Ovary (tissue), 9 donors: ENCODE measurements around the gene TULP1. TPM values are rescaled to one million over a fixed set of nuclear protein-coding genes. Genes with fewer than 3 reads are reported as not detected.
"Not testable (repeated sequence)": the region's sequence is repeated elsewhere in the genome, so short reads cannot be mapped to it uniquely, and the experiment has no call there.

Source experiments
- DNase-seq, 5 donors: peaks; one replicate each; pipeline ENCODE4 v3.0.0-alpha.2; 2019 to 2020
- H3K27ac ChIP-seq, 2 donors: fragments of 200-600 bp; one replicate each; pipeline versions ENCODE4 v1.5.1 to v1.8.0; 2019 to 2022
- H3K27me3 ChIP-seq: fragments of 200-600 bp; one replicate; pipeline ENCODE4 v1.8.0; 2022
- H3K36me3 ChIP-seq: fragments of 200-600 bp; sonication (generic); one replicate; pipeline ENCODE4 v1.5.1; 2019
- H3K4me1 ChIP-seq: one replicate; pipeline ENCODE4 v1.8.1; 2013; ENCODE audit warnings: mild to moderate bottlenecking, moderate library complexity; ENCODE audit not compliant: insufficient read depth
- H3K4me3 ChIP-seq: fragments of 200-600 bp; sonication (generic); one replicate; pipeline ENCODE4 v1.5.1; 2017
- H3K9me3 ChIP-seq, 2 donors: fragments of 200-600 bp in 1 of 2; sonication (generic) in 1 of 2; one replicate each; pipeline versions ENCODE4 v1.5.1 to v1.8.1; 2013 to 2019; ENCODE audit warnings: mild to moderate bottlenecking in 1 of 2, moderate library complexity in 1 of 2
- CTCF ChIP-seq, 3 donors: fragments of 450-650 bp in 2 of 3; fragments of 200-600 bp in 1 of 3; IDR thresholded peaks; one replicate each; pipeline versions ENCODE4 v1.5.1 to v1.8.0; 2016 to 2022; ENCODE audit warnings: antibody characterized with exemption in 3 of 3, mild to moderate bottlenecking in 1 of 3
- EP300 ChIP-seq: sonication (generic); formaldehyde crosslinking; IDR thresholded peaks from one replicate; pipeline ENCODE4 v1.6.1; 2017; ENCODE audit warnings: antibody characterized with exemption
- POLR2A ChIP-seq: fragments of 450-650 bp; IDR thresholded peaks from one replicate; pipeline ENCODE4 v1.6.1; 2017; ENCODE audit warnings: antibody characterized with exemption, mild to moderate bottlenecking, moderate library complexity
- WGBS, 3 donors: extraction: QIAGEN DNeasy Blood & Tissue Kit in 1 of 3; methylation state at CpG; one replicate each; pipeline versions ENCODE4 v1.1.5 to v1.1.7; 2013 to 2017; 5-methylcytosine and 5-hydroxymethylcytosine counted together
- intact Hi-C, 4 donors: fragments of 100-400 bp; cut with DNase I; formaldehyde crosslinking; loops; one replicate each; pipeline versions ENCODE4 v1.11.0 to v1.15.1; 2022 to 2023
- polyA plus RNA-seq, 2 donors: library from polyadenylated mRNA; stranded (reverse); fragments of 200-250 nt in 1 of 2; fragments of 350-450 nt in 1 of 2; fragmentation: Illumina TruSeq in 1 of 2; extraction: RNeasy Lipid Tissue Mini Kit (QIAGEN cat#74804) in 1 of 2; gene quantifications; one replicate each; pipeline ENCODE4 v1.2.3, GENCODE V29; 2013 to 2014
- total RNA-seq, 7 donors: library from RNA; depleted of rRNA in 2 of 7; stranded (reverse); fragments of >200 nt in 2 of 7; fragmentation: NEBNext Ultra II Directional in 3 of 7; extraction: Animal tissue kit (Norgen Biotek cat#: 25700) in 3 of 7; gene quantifications; one replicate each; pipeline versions ENCODE4 v1.1.0 to v1.2.4, GENCODE V29; 2016 to 2023
- donor health status: DM: no; HTN: no; CAD: no; lungs with moderate emphysema.
- donor health status: DM: no; HTN: no; CAD: no.
- donor health status: Bipolar disorder and iron deficiency.
- donor health status: DM: yes; HTN: yes; CAD: no.
- donor health status: DM: no; HTN: no; CAD: no.
- donor health status: DM: yes; HTN: yes; CAD: no.

The TULP1 gene
- total and polyA plus RNA-seq, 9 donors, result 0.17 to 1.1 (median 0.45) TPM; not detected in 3

DNA sequence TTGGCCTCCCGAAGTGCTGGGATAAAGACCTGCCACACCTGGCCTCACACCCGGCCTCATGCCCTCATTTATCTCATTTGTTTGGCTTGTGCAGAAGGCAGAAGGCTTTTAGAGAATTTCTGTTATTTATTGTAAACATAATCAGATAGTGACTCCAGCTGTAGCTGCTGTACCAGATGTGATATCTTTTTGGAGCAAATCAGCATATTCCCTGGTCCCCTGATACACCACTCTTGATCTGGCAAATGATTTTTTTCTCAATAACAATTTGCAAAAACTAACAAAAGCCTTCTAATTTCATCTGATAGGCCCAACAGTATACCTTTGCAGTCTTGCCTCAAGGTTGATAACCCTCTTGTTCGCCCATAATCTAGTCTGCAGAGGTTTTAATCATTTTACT, 26.5 kb upstream of the TULP1 start:
- TF ChIP-seq CTCF (IDR thresholded peaks at IDR 0.05), result no peak
- TF ChIP-seq POLR2A, result no peak
- no peak for TF ChIP-seq EP300
- H3K27ac ChIP-seq, result no peak overlapping the region
- H3K36me3 ChIP-seq, result no peaks in the 10 kb centered on the region
- H3K4me1 ChIP-seq, result peaks cover 2% of the 10 kb centered on the region
- intact Hi-C loops, result no loop called here
- no peak for DNase-seq
- H3K9me3 ChIP-seq, result no peaks in the 10 kb centered on the region
- H3K4me3 ChIP-seq, result no peak overlapping the region
- WGBS, 3 donors, result 88 to 96% (median 90%) methylated on average over 3 of the region's 3 CpGs
- no peaks in the 10 kb centered on the region for H3K27me3 ChIP-seq

GRCh38 chr6:35535847-35536246, 23.2 kb upstream of the TULP1 start:
- 81 to 91% (median 89%) methylated on average over 6 of the region's 6 CpGs for WGBS, 3 donors
- intact Hi-C loops, H3K4me3 ChIP-seq, DNase-seq, H3K4me1 ChIP-seq, H3K36me3 ChIP-seq, H3K27me3 ChIP-seq, H3K27ac ChIP-seq, H3K9me3 ChIP-seq: not testable (repeated sequence)

- Histone ChIP-seq H3K9me3 (no peaks in the 10 kb centered on the region), H3K4me3 (no peak overlapping the region), H3K27me3 (no peaks in the 10 kb centered on the region), H3K27ac (no peak overlapping the region), H3K36me3 (no peaks in the 10 kb centered on the region), H3K4me1 (peaks cover 4% of the 10 kb centered on the region)
- DNase-seq, result peak in 1 of 5 donors; percentile 54
- no peak for TF ChIP-seq EP300
- no peak for TF ChIP-seq POLR2A
- no peak for TF ChIP-seq CTCF (IDR thresholded peaks at IDR 0.05)
- intact Hi-C loops, result no loop called here
- 17 to 18% (median 18%) methylated on average over 11 of the region's 11 CpGs for WGBS, 3 donors
Observed at GRCh38 chr6:35534407-35535170, 21.9 kb upstream of the TULP1 start.

GRCh38 chr6:35533981-35534380, 21.3 kb upstream of the TULP1 start:
- H3K27me3 ChIP-seq, result no peaks in the 10 kb centered on the region
- no peak overlapping the region for H3K27ac ChIP-seq
- WGBS, 3 donors, result 64 to 66% (median 65%) methylated on average over 6 of the region's 6 CpGs
- no peak for DNase-seq
- H3K36me3 ChIP-seq, result no peaks in the 10 kb centered on the region
- TF ChIP-seq POLR2A, result no peak
- TF ChIP-seq CTCF (IDR thresholded peaks at IDR 0.05), result no peak
- TF ChIP-seq EP300, result no peak
- H3K4me1 ChIP-seq, result peaks cover 4% of the 10 kb centered on the region
- no peak overlapping the region for H3K4me3 ChIP-seq
- H3K9me3 ChIP-seq, result no peaks in the 10 kb centered on the region
- intact Hi-C loops, result no loop called here

GRCh38 chr6:35532126-35532525, 19.4 kb upstream of the TULP1 start:
- intact Hi-C loops, result no loop called here
- Histone ChIP-seq H3K27ac (no peak overlapping the region), H3K27me3 (no peaks in the 10 kb centered on the region), H3K4me3 (no peak overlapping the region), H3K36me3 (no peaks in the 10 kb centered on the region), H3K9me3 (no peaks in the 10 kb centered on the region), H3K4me1 (peaks cover 4% of the 10 kb centered on the region)
- DNase-seq, result no peak
- TF ChIP-seq POLR2A, result no peak
- no peak for TF ChIP-seq CTCF (IDR thresholded peaks at IDR 0.05)
- no peak for TF ChIP-seq EP300
- WGBS, 3 donors, result 78 to 80% (median 79%) methylated on average over 4 of the region's 4 CpGs
